HCT116 (cell line): ENCODE results near the gene RNF220. TPM values are rescaled to one million over a fixed set of nuclear protein-coding genes. Genes with fewer than 3 reads are reported as not detected.

ENCODE experiments used
- ATAC-seq: fragments of 200-7000 bp; cut with Tn5 transposase; 2 replicates; pipeline ENCODE4 v1.9.1; 2020; ENCODE audit warnings: mild to moderate bottlenecking, moderate library complexity
- BruUV-seq: library from RNA; stranded (reverse); fragments of 400-500 nt; replicated peaks from 2 replicates; lab custom pipeline; 2021; lab: Mats Ljungman, UMichigan
- CTCF ChIA-PET: fragments of 300-600 bp; sonication (Branson Sonifier 250); formaldehyde crosslinking; loops from one replicate; lab custom pipeline; 2021; ENCODE audit warnings: antibody characterized with exemption; lab: Charles Lee
- POLR2A ChIA-PET: fragments of 300-600, 350-600 bp; sonication (Branson Sonifier 250); formaldehyde crosslinking; loops from one replicate; lab custom pipeline; 2021; ENCODE audit warnings: antibody characterized with exemption; lab: Charles Lee
- RAD21 ChIA-PET, 2 experiments: fragments of 300-600 bp; sonication (Branson Sonifier 250); formaldehyde crosslinking; loops; one replicate each; lab custom pipeline; 2023; ENCODE audit warnings: low total read pairs in 2 of 2; ENCODE audit not compliant: uncharacterized antibody in 2 of 2, unreplicated experiment in 2 of 2, low non-redundant PET in 1 of 2; lab: Charles Lee
- DNase-seq: peaks from one replicate; pipeline ENCODE4 v3.0.0-alpha.2; 2010; ENCODE audit warnings: low read depth, low spot score
- H2AFZ ChIP-seq: fragments of 200-600 bp; shearing (Covaris generic), sonication (generic); 2 replicates; pipeline ENCODE4 v1.6.1; 2017; ENCODE audit warnings: low read depth, mixed run types, mixed read lengths, antibody characterized with exemption, low read length; ENCODE audit not compliant: poor library complexity, severe bottlenecking
- H3K27ac ChIP-seq: 2 replicates; pipeline ENCODE4 v1.5.1; 2012; ENCODE audit warnings: low read depth, low read length
- H3K27me3 ChIP-seq: fragments of 200-600 bp; sonication (generic); 2 replicates; pipeline ENCODE4 v1.6.1; 2016; ENCODE audit warnings: mixed run types, low read length, mixed read lengths; ENCODE audit not compliant: insufficient read depth
- H3K36me3 ChIP-seq, 2 experiments: fragments of 200-500 bp in 1 of 2; fragments of 200-600 bp in 1 of 2; sonication (Bioruptor generic) in 1 of 2; sonication (generic) in 1 of 2; 2 replicates each; pipeline versions ENCODE4 v1.5.1 to v1.6.1; 2014 to 2016; ENCODE audit warnings: low read length in 2 of 2, inconsistent platforms in 1 of 2, mixed read lengths in 1 of 2, mixed run types in 1 of 2; ENCODE audit not compliant: insufficient read depth in 2 of 2, control insufficient read depth in 1 of 2
- H3K4me1 ChIP-seq, 2 experiments: fragments of 200-600 bp in 1 of 2; sonication (generic) in 1 of 2; 2 replicates each; pipeline versions ENCODE4 v1.5.1 to v1.6.1; 2012 to 2017; ENCODE audit warnings: low read length in 2 of 2, inconsistent platforms in 1 of 2, mild to moderate bottlenecking in 1 of 2, mixed read lengths in 1 of 2, mixed run types in 1 of 2, moderate library complexity in 1 of 2; ENCODE audit not compliant: insufficient read depth in 2 of 2, control insufficient read depth in 1 of 2
- H3K4me2 ChIP-seq: fragments of 200-600 bp; sonication (generic); 2 replicates; pipeline ENCODE4 v1.6.1; 2017; ENCODE audit warnings: mixed run types, low read length, mixed read lengths
- H3K4me3 ChIP-seq, 2 experiments: fragments of 200-600 bp in 1 of 2; sonication (generic) in 1 of 2; replicated peaks in 1 of 2; 2 replicates each; pipeline ENCODE4 v1.5.1; 2011 to 2016; ENCODE audit warnings: low read length in 2 of 2, control low read depth in 1 of 2, low read depth in 1 of 2, mild to moderate bottlenecking in 1 of 2, mixed read lengths in 1 of 2, mixed run types in 1 of 2
- H3K79me2 ChIP-seq: fragments of 200-600 bp; sonication (generic); 2 replicates; pipeline ENCODE4 v1.6.1; 2017; ENCODE audit warnings: mild to moderate bottlenecking, mixed run types, low read length, moderate library complexity, mixed read lengths; ENCODE audit not compliant: insufficient read depth
- H3K9ac ChIP-seq: fragments of 200-600 bp; sonication (generic); 2 replicates; pipeline ENCODE4 v1.6.1; 2016; ENCODE audit warnings: low read length, mixed read lengths
- H3K9me2 ChIP-seq: fragments of 200-600 bp; sonication (generic), shearing (Covaris generic); 2 replicates; pipeline ENCODE4 v1.6.1; 2017; ENCODE audit warnings: mixed run types, mild to moderate bottlenecking, moderate library complexity; ENCODE audit not compliant: insufficient read depth
- H3K9me3 ChIP-seq, 2 experiments: fragments of 200-500 bp in 1 of 2; fragments of 200-600 bp in 1 of 2; sonication (Bioruptor generic) in 1 of 2; sonication (generic) in 1 of 2; 2 replicates each; pipeline ENCODE4 v1.6.1; 2014 to 2017; ENCODE audit warnings: low read length in 2 of 2, mixed read lengths in 2 of 2, inconsistent platforms in 1 of 2, low read depth in 1 of 2, mild to moderate bottlenecking in 1 of 2, mixed run types in 1 of 2, moderate library complexity in 1 of 2; ENCODE audit not compliant: control insufficient read depth in 1 of 2, insufficient read depth in 1 of 2
- H4K20me1 ChIP-seq: fragments of 200-600 bp; sonication (generic), shearing (Covaris generic); 2 replicates; pipeline ENCODE4 v1.6.1; 2017; ENCODE audit warnings: mixed run types, mild to moderate bottlenecking, moderate library complexity; ENCODE audit not compliant: insufficient read depth
- CEBPB ChIP-seq: IDR thresholded peaks from 2 replicates; pipeline ENCODE4 v1.6.1; 2012; ENCODE audit warnings: low read depth
- EGR1 ChIP-seq: IDR thresholded peaks from 2 replicates; pipeline ENCODE4 v1.6.1; 2012; ENCODE audit warnings: low read depth
- ELF1 ChIP-seq: IDR thresholded peaks from 2 replicates; pipeline ENCODE4 v1.6.1; 2012; ENCODE audit warnings: low read depth, borderline replicate concordance
- MAX ChIP-seq: IDR thresholded peaks from 2 replicates; pipeline ENCODE4 v1.6.1; 2012
- POLR2A ChIP-seq: IDR thresholded peaks from 2 replicates; pipeline ENCODE4 v1.7.0; 2011; ENCODE audit warnings: borderline replicate concordance; ENCODE audit not compliant: insufficient read depth, insufficient read length; ENCODE audit errors: extremely low read depth
- intact Hi-C: fragments of 100-400 bp; cut with micrococcal nuclease; formaldehyde crosslinking; loops from 2 replicates; pipeline ENCODE4 v1.10.0; 2022
- total RNA-seq: library from RNA; stranded (reverse); gene quantifications from one replicate; pipeline ENCODE4 v1.2.1, GENCODE V29; 2021; ENCODE audit not compliant: unreplicated experiment
- TF ChIP-seq, protein P1 (sequence below), 3 experiments: fragments of 200-600 bp in 1 of 3; sonication (generic) in 1 of 3; IDR thresholded peaks in 2 of 3; conservative IDR thresholded peaks in 1 of 3; 2 replicates each; pipeline ENCODE4 v1.5.1; 2012 to 2017; ENCODE audit warnings: low read depth in 2 of 3, low read length in 2 of 3, antibody characterized with exemption in 1 of 3, borderline replicate concordance in 1 of 3, control low read depth in 1 of 3, mild to moderate bottlenecking in 1 of 3, mixed read lengths in 1 of 3, mixed run types in 1 of 3, moderate library complexity in 1 of 3; ENCODE audit not compliant: insufficient read depth in 1 of 3

The RNF220 gene
- total RNA-seq, 1 experiment from 2014 or later, result 84.5 TPM

- TF ChIP-seq ELF1 (no peak), EGR1 (0 out of 2 replicates have a peak, but pooled peaks have one; percentile 16)
Measured at GRCh38 chr1:44693159-44693558, 288.1 kb downstream of the RNF220 start (continued).

DNA sequence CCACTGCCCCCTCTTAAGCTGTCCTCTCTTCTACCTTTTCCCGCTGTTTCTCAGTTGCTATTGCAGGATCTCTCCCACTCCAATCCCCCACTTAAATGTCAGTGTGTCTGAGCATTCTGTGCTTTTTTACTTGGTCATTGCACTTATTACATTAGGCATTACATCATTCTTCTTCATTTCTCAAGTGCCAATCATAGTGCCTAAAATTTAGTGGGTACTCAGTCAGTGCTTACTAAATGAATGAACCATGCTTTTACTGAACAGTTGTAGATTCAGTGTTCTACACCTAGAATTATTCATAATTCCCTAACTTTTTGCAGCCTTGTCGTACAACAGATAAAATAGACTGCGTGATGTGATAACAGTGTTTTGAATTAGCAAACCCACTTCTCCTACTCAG, 288.8 kb downstream of the RNF220 start:
- no peak overlapping the region for H3K4me3 ChIP-seq
- no peaks in the 10 kb centered on the region for H3K9me3 ChIP-seq
- peaks cover 24 to 46% of the 10 kb centered on the region in 2 experiments for H3K4me1 ChIP-seq
- H3K36me3 ChIP-seq, result no peaks in the 10 kb centered on the region
- POLR2A ChIA-PET, result interaction anchor here (6.5 kb wide), 1 partner anchor 27 kb away, joined by 39 read pairs; no protein-coding TSS in a partner anchor
- H3K27me3 ChIP-seq, result no peaks in the 10 kb centered on the region
- CTCF ChIA-PET, result no interaction called here
- no peak overlapping the region for H2AFZ ChIP-seq
- intact Hi-C loops, result no loop called here
- no peak for DNase-seq
- peak; percentile 87 for TF ChIP-seq CEBPB
- no peak for TF ChIP-seq MAX
- no peaks in the 10 kb centered on the region for H4K20me1 ChIP-seq
- H3K9me2 ChIP-seq, result no peaks in the 10 kb centered on the region
- RAD21 ChIA-PET, result no interaction called here
- no peak overlapping the region for H3K9ac ChIP-seq
- no TSS peak for BruUV-seq
- H3K79me2 ChIP-seq, result no peaks in the 10 kb centered on the region
- H3K27ac ChIP-seq, result no peak overlapping the region
- no peak overlapping the region for H3K4me2 ChIP-seq
- no peak for ATAC-seq

GRCh38 chr1:44694863-44695478, 289.9 kb downstream of the RNF220 start:
- H3K4me3 ChIP-seq, result no peak overlapping the region
- H3K79me2 ChIP-seq, result no peaks in the 10 kb centered on the region
- H3K9me2 ChIP-seq, result no peaks in the 10 kb centered on the region
- no peak overlapping the region for H2AFZ ChIP-seq
- ChIA-PET POLR2A (interaction anchor here (6.5 kb wide), 1 partner anchor 26 kb away, joined by 39 read pairs; no protein-coding TSS in a partner anchor), CTCF (interaction anchor here (1.3 kb wide), 1 partner anchor 12 kb away, joined by 3 read pairs; no protein-coding TSS in a partner anchor), RAD21 (no interaction called here)
- peaks cover 14 to 35% of the 10 kb centered on the region in 2 experiments for H3K4me1 ChIP-seq
- no peaks in the 10 kb centered on the region for H3K27me3 ChIP-seq
- intact Hi-C loops, result no loop called here
- DNase-seq, result no peak
- H3K9ac ChIP-seq, result no peak overlapping the region
- no peak overlapping the region for H3K27ac ChIP-seq
- no peaks in the 10 kb centered on the region for H3K36me3 ChIP-seq
- no peak overlapping the region for H3K4me2 ChIP-seq
- TF ChIP-seq CEBPB (no peak), MAX (no peak), POLR2A (no peak)
- TF ChIP-seq, protein P1, sequence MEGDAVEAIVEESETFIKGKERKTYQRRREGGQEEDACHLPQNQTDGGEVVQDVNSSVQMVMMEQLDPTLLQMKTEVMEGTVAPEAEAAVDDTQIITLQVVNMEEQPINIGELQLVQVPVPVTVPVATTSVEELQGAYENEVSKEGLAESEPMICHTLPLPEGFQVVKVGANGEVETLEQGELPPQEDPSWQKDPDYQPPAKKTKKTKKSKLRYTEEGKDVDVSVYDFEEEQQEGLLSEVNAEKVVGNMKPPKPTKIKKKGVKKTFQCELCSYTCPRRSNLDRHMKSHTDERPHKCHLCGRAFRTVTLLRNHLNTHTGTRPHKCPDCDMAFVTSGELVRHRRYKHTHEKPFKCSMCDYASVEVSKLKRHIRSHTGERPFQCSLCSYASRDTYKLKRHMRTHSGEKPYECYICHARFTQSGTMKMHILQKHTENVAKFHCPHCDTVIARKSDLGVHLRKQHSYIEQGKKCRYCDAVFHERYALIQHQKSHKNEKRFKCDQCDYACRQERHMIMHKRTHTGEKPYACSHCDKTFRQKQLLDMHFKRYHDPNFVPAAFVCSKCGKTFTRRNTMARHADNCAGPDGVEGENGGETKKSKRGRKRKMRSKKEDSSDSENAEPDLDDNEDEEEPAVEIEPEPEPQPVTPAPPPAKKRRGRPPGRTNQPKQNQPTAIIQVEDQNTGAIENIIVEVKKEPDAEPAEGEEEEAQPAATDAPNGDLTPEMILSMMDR (IDR thresholded peaks at IDR 0.05 in 2 of 3, conservative IDR thresholded peaks at IDR 0.05 in 1 of 3; ENCODE audit: borderline replicate concordance in 1 of 3, insufficient read depth in 1 of 3, low read depth in 2 of 3, low read length in 2 of 3), result peak in 1 of 3 experiments; percentile 22; a peak in 1 of 6 replicates
- BruUV-seq, result no TSS peak
- no peaks in the 10 kb centered on the region for H4K20me1 ChIP-seq
- no peaks in the 10 kb centered on the region for H3K9me3 ChIP-seq
- peak; percentile 56; the same call in 1 of the 2 replicates for ATAC-seq
